SJSA1 (cell line): ENCODE data around the gene LRP5. TPM values are rescaled to one million over a fixed set of nuclear protein-coding genes. Genes with fewer than 3 reads are reported as not detected.

Experiments
- DNase-seq, 2 experiments: peaks; one replicate each; pipeline ENCODE4 v3.0.0-alpha.2; 2015 to 2020; ENCODE audit warnings: low spot score in 2 of 2, low read depth in 1 of 2
- H3K27ac ChIP-seq: fragments of 250-450 bp; sonication (Bioruptor Pico); 2 replicates; pipeline ENCODE4 v1.5.1; 2020; ENCODE audit warnings: mild to moderate bottlenecking, moderate library complexity
- H3K27me3 ChIP-seq: fragments of 250-450 bp; sonication (Bioruptor Pico); replicated peaks from 2 replicates; pipeline ENCODE4 v1.5.1; 2020; ENCODE audit warnings: mild to moderate bottlenecking, moderate library complexity
- H3K36me3 ChIP-seq: fragments of 250-450 bp; sonication (Bioruptor Pico); 2 replicates; pipeline ENCODE4 v1.5.1; 2020; ENCODE audit warnings: mild to moderate bottlenecking
- H3K4me1 ChIP-seq: fragments of 250-450 bp; sonication (Bioruptor Pico); replicated peaks from 2 replicates; pipeline ENCODE4 v1.6.1; 2021; ENCODE audit warnings: mild to moderate bottlenecking
- H3K4me3 ChIP-seq: fragments of 250-450 bp; sonication (Bioruptor Pico); 2 replicates; pipeline ENCODE4 v1.5.1; 2020; ENCODE audit warnings: mild to moderate bottlenecking
- H3K9me3 ChIP-seq: fragments of 250-450 bp; sonication (Bioruptor Pico); replicated peaks from 2 replicates; pipeline ENCODE4 v1.5.1; 2020; ENCODE audit warnings: mild to moderate bottlenecking
- total RNA-seq: library from RNA; depleted of rRNA; stranded (reverse); fragments of >200 nt; shearing (Covaris generic); gene quantifications from 2 replicates; pipeline ENCODE4 v1.2.3, GENCODE V29; 2014

LRP5 gene
- total RNA-seq, 1 experiment from 2014 or later, result 32.2 TPM

- no peak for DNase-seq
- Histone ChIP-seq H3K36me3 (no peaks in the 10 kb centered on the region), H3K27ac (no peak overlapping the region), H3K4me3 (no peak overlapping the region), H3K4me1 (peaks cover 14% of the 10 kb centered on the region), H3K27me3 (no peaks in the 10 kb centered on the region), H3K9me3 (no peaks in the 10 kb centered on the region)
Measured at GRCh38 chr11:68324695-68325094, 12.3 kb downstream of the LRP5 start.

- Histone ChIP-seq H3K4me1 (peaks cover 14% of the 10 kb centered on the region), H3K4me3 (no peak overlapping the region), H3K9me3 (no peaks in the 10 kb centered on the region), H3K36me3 (no peaks in the 10 kb centered on the region), H3K27ac (no peak overlapping the region), H3K27me3 (no peaks in the 10 kb centered on the region)
- DNase-seq, result no peak
Measured at GRCh38 chr11:68325183-68325906, 13.0 kb downstream of the LRP5 start.

GRCh38 chr11:68325907-68326220 lies 13.5 kb downstream of the LRP5 start:
- no peaks in the 10 kb centered on the region for H3K36me3 ChIP-seq
- no peak overlapping the region for H3K27ac ChIP-seq
- H3K4me3 ChIP-seq, result no peak overlapping the region
- no peaks in the 10 kb centered on the region for H3K27me3 ChIP-seq
- DNase-seq, result no peak
- no peaks in the 10 kb centered on the region for H3K9me3 ChIP-seq
- H3K4me1 ChIP-seq, result peaks cover 14% of the 10 kb centered on the region

- H3K36me3 ChIP-seq, result no peaks in the 10 kb centered on the region
- no peaks in the 10 kb centered on the region for H3K9me3 ChIP-seq
- H3K4me1 ChIP-seq, result peaks cover 14% of the 10 kb centered on the region
- no peak overlapping the region for H3K4me3 ChIP-seq
- H3K27me3 ChIP-seq, result no peaks in the 10 kb centered on the region
- no peak overlapping the region for H3K27ac ChIP-seq
- DNase-seq, result no peak
Measured at GRCh38 chr11:68326334-68327215, 14.2 kb downstream of the LRP5 start.

GRCh38 chr11:68327586-68328370 lies 15.4 kb downstream of the LRP5 start:
- DNase-seq, result no peak
- H3K27ac ChIP-seq, result no peak overlapping the region
- H3K4me1 ChIP-seq, result peaks cover 14% of the 10 kb centered on the region
- H3K4me3 ChIP-seq, result no peak overlapping the region
- H3K27me3 ChIP-seq, result no peaks in the 10 kb centered on the region
- no peaks in the 10 kb centered on the region for H3K9me3 ChIP-seq
- no peaks in the 10 kb centered on the region for H3K36me3 ChIP-seq

- no peaks in the 10 kb centered on the region for H3K36me3 ChIP-seq
- H3K4me3 ChIP-seq, result no peak overlapping the region
- no peaks in the 10 kb centered on the region for H3K27me3 ChIP-seq
- H3K9me3 ChIP-seq, result no peaks in the 10 kb centered on the region
- DNase-seq, result peak; percentile 52 to 71
- no peak overlapping the region for H3K27ac ChIP-seq
- H3K4me1 ChIP-seq, result peaks cover 14% of the 10 kb centered on the region
Measured at GRCh38 chr11:68328374-68329091, 16.1 kb downstream of the LRP5 start.

- Histone ChIP-seq H3K9me3 (no peaks in the 10 kb centered on the region), H3K36me3 (no peaks in the 10 kb centered on the region), H3K27me3 (no peaks in the 10 kb centered on the region), H3K4me3 (no peak overlapping the region), H3K27ac (no peak overlapping the region), H3K4me1 (peaks cover 14% of the 10 kb centered on the region)
- DNase-seq, result no peak
Measured at GRCh38 chr11:68329536-68329935, 17.1 kb downstream of the LRP5 start.

GRCh38 chr11:68329978-68330699 lies 17.7 kb downstream of the LRP5 start:
- Histone ChIP-seq H3K36me3 (no peaks in the 10 kb centered on the region), H3K27me3 (no peaks in the 10 kb centered on the region), H3K4me1 (peaks cover 14% of the 10 kb centered on the region), H3K4me3 (no peak overlapping the region), H3K27ac (no peak overlapping the region), H3K9me3 (no peaks in the 10 kb centered on the region)
- DNase-seq, result no peak

GRCh38 chr11:68330700-68331337 lies 18.4 kb downstream of the LRP5 start:
- H3K9me3 ChIP-seq, result no peaks in the 10 kb centered on the region
- no peak overlapping the region for H3K27ac ChIP-seq
- peaks cover 14% of the 10 kb centered on the region for H3K4me1 ChIP-seq
- no peaks in the 10 kb centered on the region for H3K36me3 ChIP-seq
- no peaks in the 10 kb centered on the region for H3K27me3 ChIP-seq
- no peak for DNase-seq
- no peak overlapping the region for H3K4me3 ChIP-seq

- Histone ChIP-seq H3K9me3 (no peaks in the 10 kb centered on the region), H3K27me3 (no peaks in the 10 kb centered on the region), H3K36me3 (no peaks in the 10 kb centered on the region), H3K27ac (no peak overlapping the region), H3K4me1 (peaks cover 14% of the 10 kb centered on the region), H3K4me3 (no peak overlapping the region)
- no peak for DNase-seq
Measured at GRCh38 chr11:68331338-68331947, 19.1 kb downstream of the LRP5 start.

- H3K36me3 ChIP-seq, result no peaks in the 10 kb centered on the region
- H3K9me3 ChIP-seq, result no peaks in the 10 kb centered on the region
- DNase-seq, result no peak
- no peak overlapping the region for H3K27ac ChIP-seq
- H3K27me3 ChIP-seq, result no peaks in the 10 kb centered on the region
- no peak overlapping the region for H3K4me3 ChIP-seq
- H3K4me1 ChIP-seq, result peaks cover 14% of the 10 kb centered on the region
Measured at GRCh38 chr11:68332186-68332585, 19.8 kb downstream of the LRP5 start.

GRCh38 chr11:68333173-68333572 lies 20.8 kb downstream of the LRP5 start:
- H3K27ac ChIP-seq, result no peak overlapping the region
- H3K36me3 ChIP-seq, result no peaks in the 10 kb centered on the region
- no peaks in the 10 kb centered on the region for H3K27me3 ChIP-seq
- H3K9me3 ChIP-seq, result no peaks in the 10 kb centered on the region
- H3K4me1 ChIP-seq, result peaks cover 7% of the 10 kb centered on the region
- no peak for DNase-seq
- no peak overlapping the region for H3K4me3 ChIP-seq
